HL-60/S4 treated with retinoic acid at 250 ng/mL for 4 days and 3 days (cell line): ENCODE results near the gene RAD51B.
"Not testable (repeated sequence)": the region's sequence is repeated elsewhere in the genome, so short reads cannot be mapped to it uniquely, and the experiment has no call there.

Source experiments
- in situ Hi-C: fragments of 300-500 bp; cut with MboI; formaldehyde crosslinking; loops from 2 replicates; pipeline ENCODE4 v1.7.0; 2022; ENCODE audit warnings: low sequenced_read_pairs

RAD51B gene

GRCh38 chr14:67973436-67973835 lies 153.9 kb downstream of the RAD51B start:
- in situ Hi-C loops: no loop called here

GRCh38 chr14:67975470-67975869 lies 155.9 kb downstream of the RAD51B start:
- in situ Hi-C loops: no loop called here

- in situ Hi-C loops: no loop called here
Measured at GRCh38 chr14:67977434-67978034, 158.0 kb downstream of the RAD51B start.

GRCh38 chr14:67978749-67979148 lies 159.2 kb downstream of the RAD51B start:
- in situ Hi-C loops: no loop called here

- in situ Hi-C loops: no loop called here
Measured at GRCh38 chr14:67982711-67983608, 163.4 kb downstream of the RAD51B start.

- in situ Hi-C loops: no loop called here
Measured at GRCh38 chr14:67984274-67984673, 164.7 kb downstream of the RAD51B start.

- in situ Hi-C loops: no loop called here
Measured at GRCh38 chr14:67986131-67986841, 166.7 kb downstream of the RAD51B start.

- in situ Hi-C loops: no loop called here
Measured at GRCh38 chr14:67987606-67988005, 168.0 kb downstream of the RAD51B start.

GRCh38 chr14:67988210-67988609 lies 168.6 kb downstream of the RAD51B start:
- in situ Hi-C loops: not testable (repeated sequence)

GRCh38 chr14:67990576-67990975 lies 171.0 kb downstream of the RAD51B start:
- in situ Hi-C loops: no loop called here

- in situ Hi-C loops: no loop called here
Measured at GRCh38 chr14:67994531-67994930, 175.0 kb downstream of the RAD51B start.

GRCh38 chr14:67996235-67996634 lies 176.7 kb downstream of the RAD51B start:
- in situ Hi-C loops: no loop called here

- in situ Hi-C loops: no loop called here
Measured at GRCh38 chr14:67998834-67999233, 179.3 kb downstream of the RAD51B start.

GRCh38 chr14:67999290-67999689 lies 179.7 kb downstream of the RAD51B start:
- in situ Hi-C loops: no loop called here

GRCh38 chr14:67999705-68000384 lies 180.3 kb downstream of the RAD51B start:
- in situ Hi-C loops: no loop called here

- in situ Hi-C loops: no loop called here
Measured at GRCh38 chr14:68000511-68000910, 180.9 kb downstream of the RAD51B start.

GRCh38 chr14:68008491-68008890 lies 188.9 kb downstream of the RAD51B start:
- in situ Hi-C loops: no loop called here

- in situ Hi-C loops: no loop called here
Measured at GRCh38 chr14:68011406-68012028, 191.9 kb downstream of the RAD51B start.

- in situ Hi-C loops: no loop called here
Measured at GRCh38 chr14:68012871-68013270, 193.3 kb downstream of the RAD51B start.

GRCh38 chr14:68013326-68013725 lies 193.7 kb downstream of the RAD51B start:
- in situ Hi-C loops: no loop called here

GRCh38 chr14:68014771-68015170 lies 195.2 kb downstream of the RAD51B start:
- in situ Hi-C loops: no loop called here
